DMS79 treated with DMSO at 0.1 percent for 48 hours (cell line): ENCODE results near the gene NNMT.
"Not testable (repeated sequence)": the region's sequence is repeated elsewhere in the genome, so short reads cannot be mapped to it uniquely, and the experiment has no call there.

Source experiments
- DNase-seq: peaks from one replicate; lab custom pipeline; 2025; lab: John Stamatoyannopoulos, UW

NNMT gene

DNA sequence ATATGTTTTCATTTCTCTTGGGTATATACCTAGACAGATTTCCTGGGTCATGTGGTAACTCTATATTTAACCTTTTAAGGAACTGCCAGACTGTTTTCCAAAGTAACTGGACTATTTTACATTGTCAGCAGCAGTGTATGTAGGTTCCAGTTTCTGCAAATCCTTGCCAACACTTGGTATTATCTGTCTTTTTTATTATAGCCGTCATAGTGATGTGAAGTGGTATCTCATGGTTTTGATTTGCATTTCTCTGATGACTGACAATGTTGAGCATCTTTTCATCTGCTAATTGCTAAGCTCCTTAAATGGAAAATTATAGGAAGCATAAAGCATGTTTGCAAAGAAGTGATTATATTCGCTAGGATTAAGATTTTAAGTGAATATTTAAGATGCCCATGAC is 13.9 kb downstream of the NNMT start:
- no peak for DNase-seq

- DNase-seq = no peak
Measured at GRCh38 chr11:114311946-114312345, 15.7 kb downstream of the NNMT start.

GRCh38 chr11:114314096-114314495 is 17.9 kb downstream of the NNMT start:
- no peak for DNase-seq

DNA sequence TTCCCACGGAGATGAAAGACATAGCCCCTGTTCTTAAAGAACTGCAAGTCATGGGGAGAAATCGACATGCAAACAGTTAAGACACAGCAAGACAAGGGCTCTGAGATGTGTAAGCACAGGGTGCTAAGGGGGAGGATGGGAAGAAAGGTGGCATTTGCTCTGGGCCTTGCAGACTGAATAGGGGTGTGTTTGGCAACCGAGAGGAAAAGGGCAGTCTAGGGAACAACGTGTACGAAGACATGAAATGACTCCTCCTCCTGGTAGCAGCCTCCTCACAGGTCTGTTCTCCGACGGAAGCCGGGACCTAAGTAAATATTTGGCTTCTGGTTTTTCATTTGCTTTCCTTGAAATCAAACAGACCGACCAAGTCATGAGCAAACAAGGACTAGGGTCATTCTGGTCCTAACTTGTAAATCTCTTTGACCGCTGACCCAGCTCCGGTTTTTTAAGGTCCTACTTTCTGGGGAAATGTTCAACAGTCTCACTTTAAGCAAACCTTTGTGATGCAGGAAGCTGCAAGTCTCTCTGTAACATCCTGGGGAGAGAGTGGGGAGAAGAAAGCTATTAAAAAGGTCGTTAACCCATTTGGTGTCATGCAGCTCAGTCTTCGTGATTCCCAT is 19.7 kb downstream of the NNMT start:
- no peak for DNase-seq

- DNase-seq = no peak
Measured at GRCh38 chr11:114316980-114317786, 21.0 kb downstream of the NNMT start.

DNA sequence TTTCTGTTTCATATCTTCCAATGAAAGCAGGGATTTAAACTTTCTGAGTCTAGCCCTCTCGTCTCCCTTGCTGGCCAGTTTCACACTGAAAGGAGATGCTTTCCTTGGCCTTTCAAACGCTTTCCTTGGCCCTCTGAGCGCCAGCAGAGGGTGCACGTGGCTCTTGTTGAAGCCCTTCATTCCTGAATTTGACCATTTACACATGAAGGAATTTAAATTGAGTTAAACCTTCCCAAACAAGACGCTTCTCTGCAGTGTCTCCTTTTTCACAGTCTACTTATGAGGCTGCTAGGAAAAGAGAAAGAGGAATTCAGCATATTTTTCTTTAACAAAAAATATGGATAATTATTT is 21.6 kb downstream of the NNMT start:
- peak; percentile 7 for DNase-seq

DNA sequence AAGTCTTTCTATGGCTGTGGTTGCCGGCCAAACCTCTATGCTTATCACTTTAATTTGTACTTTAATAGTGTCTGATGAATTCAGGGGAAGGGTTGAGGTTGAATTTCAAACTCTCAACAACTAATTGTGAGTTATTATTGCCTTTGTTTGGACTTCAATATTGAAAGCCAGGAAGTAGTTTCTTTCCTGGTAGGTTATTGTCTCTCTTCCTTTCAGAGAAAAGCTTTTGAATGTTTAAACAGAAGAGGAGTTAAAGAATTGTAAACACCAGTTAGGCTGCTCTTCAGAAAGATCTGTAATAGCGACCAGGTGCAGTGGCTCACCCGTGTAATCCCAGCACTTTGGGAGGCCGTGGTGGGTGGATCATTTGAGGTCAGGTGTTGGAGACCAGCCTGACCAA is 22.2 kb downstream of the NNMT start:
- DNase-seq = peak; percentile 19

DNA sequence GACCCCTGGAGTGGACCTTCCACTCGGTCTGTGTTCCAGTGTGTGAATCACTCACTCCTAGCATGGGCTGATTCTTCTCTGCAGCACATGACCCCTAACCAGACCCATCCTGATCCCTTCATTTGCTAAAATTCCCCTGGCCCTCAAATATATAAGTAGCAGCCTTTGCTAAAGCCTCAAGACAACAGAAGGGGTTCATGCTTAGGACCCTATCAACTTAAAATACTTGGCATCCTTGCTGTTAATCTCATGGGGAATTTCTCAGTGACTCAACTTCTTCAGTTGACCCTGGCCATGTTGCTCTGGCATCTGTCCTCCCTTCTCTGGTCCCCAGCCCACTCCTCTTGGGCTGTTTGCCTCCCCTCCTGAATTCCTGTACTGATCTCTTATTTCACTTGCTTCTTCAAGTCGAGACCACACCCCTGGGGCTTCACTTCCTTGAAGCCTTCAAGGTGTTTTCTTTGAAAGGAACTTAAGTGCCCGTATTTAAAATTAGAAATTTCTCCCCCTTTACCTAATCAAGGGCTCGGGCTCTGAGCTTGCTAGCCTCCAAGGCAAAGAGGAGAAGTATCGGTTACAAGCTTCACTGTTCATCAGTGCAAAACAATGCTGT is 23.6 kb downstream of the NNMT start:
- no peak for DNase-seq

DNA sequence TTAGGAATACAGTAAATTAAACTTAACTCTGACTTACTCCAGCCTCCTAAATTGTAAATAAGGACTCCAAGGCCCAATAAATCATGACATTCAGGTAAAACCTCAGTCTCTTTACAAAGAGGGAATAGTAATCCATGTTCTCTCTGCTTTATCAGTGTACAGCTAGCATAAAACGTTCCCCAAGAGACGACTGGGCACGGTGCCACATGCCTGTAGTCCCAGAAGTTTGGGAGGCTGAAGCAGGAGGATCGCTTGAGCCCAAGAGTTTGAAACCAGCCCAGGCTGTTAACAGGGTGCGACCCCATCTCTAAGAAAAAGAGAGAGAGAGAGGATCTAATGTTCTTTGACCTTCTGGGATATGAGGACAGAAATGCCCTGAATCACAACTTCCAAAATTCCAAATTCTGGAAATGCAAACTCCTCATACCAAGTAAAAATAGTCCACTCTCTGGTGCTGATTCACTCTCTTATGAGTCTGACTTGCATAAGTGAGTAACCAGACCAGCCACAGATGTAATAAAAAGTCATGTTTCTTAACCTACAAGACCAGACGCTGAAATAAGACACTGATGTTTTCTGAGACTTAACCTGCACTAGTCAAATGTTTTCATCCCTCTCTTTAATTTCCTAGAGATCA is 25.5 kb downstream of the NNMT start:
- no peak for DNase-seq

- no peak for DNase-seq
Measured at GRCh38 chr11:114322934-114323333, 26.7 kb downstream of the NNMT start.

DNA sequence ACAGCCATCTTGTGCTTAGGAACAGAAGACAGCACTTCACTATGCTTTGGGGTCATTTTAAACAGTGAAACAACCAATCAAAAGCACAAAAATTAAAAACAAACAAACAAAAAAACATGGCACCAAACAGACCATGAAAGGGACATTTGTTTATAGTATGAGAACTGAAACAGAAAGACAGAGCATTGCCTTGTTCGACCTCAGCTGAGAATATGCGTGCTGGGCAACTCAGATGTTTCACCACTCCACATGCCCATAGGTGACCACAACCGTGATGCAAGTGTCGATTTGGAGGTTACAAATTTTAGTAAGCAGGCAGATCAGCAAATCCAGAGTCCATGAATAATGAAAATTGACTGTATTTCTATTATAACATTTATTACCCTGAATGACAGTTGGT is 30.0 kb downstream of the NNMT start:
- DNase-seq = no peak

- no peak for DNase-seq
Measured at GRCh38 chr11:114326776-114327175, 30.6 kb downstream of the NNMT start.

DNA sequence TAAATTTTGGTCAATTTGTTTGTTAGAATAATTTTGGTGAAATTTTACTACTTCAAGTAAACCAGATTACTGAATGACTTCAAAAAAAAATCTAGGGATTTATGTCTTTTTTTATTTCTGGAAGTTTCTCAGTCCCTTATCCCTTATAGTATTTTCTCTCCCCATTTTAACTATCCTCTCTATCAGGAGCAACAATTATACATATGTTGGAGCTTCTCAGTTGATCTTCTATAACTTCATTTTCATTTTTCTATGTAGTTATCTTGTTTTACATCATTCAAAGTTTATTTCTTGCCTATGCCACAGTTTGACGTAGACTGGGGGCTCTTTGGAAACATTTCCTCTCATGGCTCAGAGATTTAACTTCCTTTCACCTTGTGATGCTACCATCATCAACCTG is 34.2 kb downstream of the NNMT start:
- no peak for DNase-seq

DNA sequence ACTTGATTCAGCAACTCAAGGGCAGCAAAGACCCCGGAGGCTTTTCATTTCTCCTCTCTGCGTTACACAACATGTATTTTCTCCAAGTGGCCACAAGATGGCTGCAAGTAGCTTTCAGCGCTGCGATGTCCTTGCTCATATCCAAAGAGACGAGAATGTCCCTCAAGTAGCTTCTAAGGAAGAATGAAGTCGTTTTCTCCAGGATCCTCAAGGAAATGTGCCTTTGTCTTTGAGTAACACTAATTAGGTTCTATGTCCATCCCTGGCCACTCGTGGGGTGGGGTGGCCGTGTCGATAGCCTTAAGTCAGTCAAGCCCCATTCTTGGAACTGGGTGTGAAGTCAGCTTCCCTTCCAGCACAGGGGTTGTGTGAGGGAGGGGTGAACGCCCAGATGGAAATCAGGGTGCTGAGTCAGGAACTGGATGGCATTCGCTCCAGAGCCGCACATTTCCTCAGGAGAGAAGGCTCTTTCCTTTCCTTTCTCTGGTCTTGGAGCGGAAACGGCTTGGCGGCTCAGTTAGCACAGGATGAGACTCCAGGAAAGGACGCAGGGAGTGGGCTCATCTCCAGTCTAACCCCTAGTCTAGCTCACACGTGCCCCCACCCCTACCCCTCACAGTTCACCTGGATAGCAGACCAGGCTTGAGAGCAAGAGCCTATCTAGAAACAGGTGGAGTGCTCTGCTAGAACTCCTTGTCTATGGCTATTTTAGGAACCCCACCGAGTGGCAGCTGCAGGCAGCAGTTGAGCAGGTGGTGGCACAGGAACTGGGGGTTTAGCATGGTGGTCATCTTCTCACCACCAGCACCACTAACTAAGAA is 44.3 kb downstream of the NNMT start:
- peak; percentile 86 for DNase-seq

GRCh38 chr11:114341667-114342066 is 45.5 kb downstream of the NNMT start:
- not testable (repeated sequence) for DNase-seq

DNA sequence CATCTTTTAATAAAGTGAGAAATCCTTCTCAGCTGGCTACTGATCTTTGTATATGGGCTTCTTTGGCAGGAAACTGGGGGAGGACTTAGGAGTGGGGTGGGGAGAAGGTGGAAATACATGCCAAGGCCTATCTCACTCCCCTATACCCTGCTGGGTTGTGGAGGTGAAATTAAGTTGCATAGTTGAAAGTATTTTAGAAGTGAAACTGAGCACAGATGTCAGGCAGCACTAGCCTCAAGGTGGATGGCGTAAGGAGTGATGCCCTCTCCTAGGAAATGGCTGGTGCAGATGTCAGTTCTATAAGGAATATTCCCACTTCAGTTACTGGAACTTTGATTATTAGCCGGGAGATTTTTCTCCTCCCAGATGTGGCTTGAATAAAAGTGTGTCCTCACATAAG is 46.3 kb downstream of the NNMT start:
- no peak for DNase-seq

DNA sequence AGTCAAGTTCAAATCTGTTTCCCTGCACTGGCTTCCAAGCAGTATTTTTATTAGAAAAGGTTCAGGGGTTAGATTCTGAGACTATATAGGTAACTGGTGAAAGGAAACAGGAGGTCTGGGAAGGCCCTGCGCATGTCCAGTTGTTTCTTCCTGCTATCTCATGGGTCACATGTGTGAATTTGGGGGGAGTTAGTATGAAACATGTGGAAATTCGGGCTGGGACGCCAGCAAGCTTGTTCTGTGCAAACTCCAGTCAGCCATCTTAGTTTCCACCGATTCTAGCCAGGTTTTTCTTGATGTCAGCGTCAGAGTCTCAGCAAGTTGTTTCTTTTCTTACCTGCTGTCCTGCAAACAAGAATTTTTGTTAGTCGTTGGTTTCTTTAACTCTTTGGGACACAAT is 46.8 kb downstream of the NNMT start:
- no peak for DNase-seq

GRCh38 chr11:114343493-114343892 is 47.3 kb downstream of the NNMT start:
- no peak for DNase-seq

GRCh38 chr11:114344494-114344893 is 48.3 kb downstream of the NNMT start:
- no peak for DNase-seq

DNA sequence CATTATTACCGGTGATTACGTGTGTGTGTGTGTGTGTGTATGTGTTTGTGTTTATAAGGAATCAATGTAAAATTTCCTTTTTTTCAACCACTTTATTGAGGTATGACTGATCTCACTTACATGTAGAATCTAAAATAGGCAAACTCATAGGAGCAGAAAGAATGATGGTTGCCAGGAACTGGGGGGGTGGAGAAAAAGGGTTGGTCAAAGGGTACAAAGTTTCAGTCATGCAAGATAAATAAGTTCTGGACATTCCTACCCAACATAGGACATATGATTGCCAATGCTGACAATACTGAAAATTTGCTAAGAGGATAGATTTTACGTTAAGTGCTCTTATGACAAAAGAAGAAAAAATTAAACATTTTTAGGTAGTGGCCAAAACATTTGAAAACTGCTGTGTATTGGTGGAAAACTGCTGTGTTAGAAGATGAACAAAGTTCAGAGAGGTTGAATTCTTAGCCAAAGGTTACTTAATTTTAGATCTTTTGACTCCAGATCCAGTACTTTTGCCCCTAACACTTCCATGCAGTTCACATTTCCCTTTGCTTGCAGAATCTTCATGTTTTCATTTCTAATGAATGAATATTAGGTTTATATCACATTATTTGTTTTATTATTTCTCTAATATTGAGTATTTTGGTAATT is 49.5 kb downstream of the NNMT start:
- no peak for DNase-seq

DNA sequence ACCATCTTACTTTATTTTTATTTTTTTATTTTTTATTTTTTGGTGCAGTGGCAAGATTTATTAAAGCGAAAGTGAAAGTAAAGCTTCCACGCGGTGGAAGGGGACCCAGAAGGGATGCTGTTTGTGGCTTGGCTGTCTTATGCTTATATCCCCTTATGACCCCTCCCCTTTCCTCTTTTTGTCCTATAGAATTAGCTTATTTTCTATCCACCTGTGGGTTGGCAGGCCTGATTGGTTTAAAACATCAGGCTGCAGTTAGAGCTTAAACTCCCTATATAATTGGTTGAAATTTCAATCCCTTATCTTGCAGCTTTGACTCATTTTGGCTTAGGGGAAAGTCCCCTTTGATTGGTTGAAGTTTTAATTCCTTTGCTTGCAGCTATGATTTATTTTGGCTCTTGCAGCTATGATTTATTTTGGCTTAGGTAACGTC is 50.5 kb downstream of the NNMT start:
- no peak for DNase-seq
